Tibial nerve (tissue), 4 donors: ENCODE results near the gene PCED1B. TPM values are rescaled to one million over a fixed set of nuclear protein-coding genes. Genes with fewer than 3 reads are reported as not detected.

ENCODE experiments used
- DNase-seq, 2 donors: peaks; one replicate each; pipeline ENCODE4 v3.0.0-alpha.2; 2019; ENCODE audit warnings: low spot score in 2 of 2
- H3K27ac ChIP-seq, 4 donors: fragments of 200-600 bp; sonication (generic) in 3 of 4; one replicate each; pipeline ENCODE4 v1.5.1; 2017 to 2019; ENCODE audit warnings: mild to moderate bottlenecking in 1 of 4
- H3K27me3 ChIP-seq, 2 donors: fragments of 200-600 bp; sonication (generic) in 1 of 2; one replicate each; pipeline versions ENCODE4 v1.5.1 to v1.6.0; 2017 to 2019
- H3K36me3 ChIP-seq, 3 donors: fragments of 200-600 bp; sonication (generic); one replicate each; pipeline ENCODE4 v1.5.1; 2018 to 2019
- H3K4me1 ChIP-seq, 4 donors: fragments of 200-600 bp; sonication (generic) in 3 of 4; one replicate each; pipeline ENCODE4 v1.5.1; 2017 to 2019
- H3K4me3 ChIP-seq, 4 donors: fragments of 200-600 bp; sonication (generic) in 3 of 4; one replicate each; pipeline ENCODE4 v1.5.1; 2017 to 2019; ENCODE audit warnings: mild to moderate bottlenecking in 1 of 4, moderate library complexity in 1 of 4
- H3K9me3 ChIP-seq, 4 donors: fragments of 200-600 bp; sonication (generic) in 3 of 4; one replicate each; pipeline ENCODE4 v1.5.1; 2017 to 2019
- EP300 ChIP-seq, 2 donors: sonication (generic); formaldehyde crosslinking; IDR thresholded peaks; one replicate each; pipeline ENCODE4 v1.6.1; 2017; ENCODE audit warnings: antibody characterized with exemption in 2 of 2, mild to moderate bottlenecking in 1 of 2
- POLR2A ChIP-seq, 2 donors: fragments of 450-650 bp; IDR thresholded peaks; one replicate each; pipeline ENCODE4 v1.6.1; 2017; ENCODE audit warnings: antibody characterized with exemption in 2 of 2, mild to moderate bottlenecking in 2 of 2, moderate library complexity in 2 of 2
- WGBS, 2 donors: methylation state at CpG; one replicate each; pipeline ENCODE4 v1.1.5; 2018; 5-methylcytosine and 5-hydroxymethylcytosine counted together
- total RNA-seq, 4 donors: library from RNA; depleted of rRNA; stranded (reverse); fragments of >200 nt; gene quantifications; one replicate each; pipeline ENCODE4 v1.1.0, GENCODE V29; 2016
- TF ChIP-seq, protein P1 (sequence below), 5 experiments: fragments of 200-600 bp in 3 of 5; fragments of 450-650 bp in 2 of 5; sonication (generic) in 3 of 5; IDR thresholded peaks; one replicate each; pipeline ENCODE4 v1.5.1; 2016 to 2019; ENCODE audit warnings: antibody characterized with exemption in 5 of 5, mild to moderate bottlenecking in 3 of 5, moderate library complexity in 2 of 5

PCED1B gene
- total RNA-seq, 4 donors from 2014 or later: 0.90 to 2.9 (median 2.2) TPM; not detected in 1

DNA sequence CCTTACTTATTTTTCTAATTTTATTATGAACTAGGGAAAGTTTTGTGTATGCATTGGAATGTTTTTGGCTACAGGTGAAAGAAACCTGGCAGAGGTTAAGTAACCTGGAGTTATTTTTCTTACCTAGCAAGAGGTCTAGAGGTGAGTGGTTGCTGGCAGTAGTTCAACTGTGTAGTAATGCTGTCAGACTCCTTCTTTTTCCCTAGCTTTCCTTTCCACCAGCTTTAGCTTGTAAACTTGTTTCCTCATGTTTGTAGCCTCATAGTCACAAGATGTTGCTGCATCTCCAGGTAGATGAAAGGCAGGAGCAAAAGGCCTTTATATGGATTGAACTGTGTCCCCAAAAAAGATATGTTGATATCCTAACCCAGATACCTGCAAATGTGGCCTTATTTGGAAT is 105.4 kb downstream of the PCED1B start:
- DNase-seq: no peak
- no peaks in the 10 kb centered on the region for H3K9me3 ChIP-seq
- TF ChIP-seq, protein P1, sequence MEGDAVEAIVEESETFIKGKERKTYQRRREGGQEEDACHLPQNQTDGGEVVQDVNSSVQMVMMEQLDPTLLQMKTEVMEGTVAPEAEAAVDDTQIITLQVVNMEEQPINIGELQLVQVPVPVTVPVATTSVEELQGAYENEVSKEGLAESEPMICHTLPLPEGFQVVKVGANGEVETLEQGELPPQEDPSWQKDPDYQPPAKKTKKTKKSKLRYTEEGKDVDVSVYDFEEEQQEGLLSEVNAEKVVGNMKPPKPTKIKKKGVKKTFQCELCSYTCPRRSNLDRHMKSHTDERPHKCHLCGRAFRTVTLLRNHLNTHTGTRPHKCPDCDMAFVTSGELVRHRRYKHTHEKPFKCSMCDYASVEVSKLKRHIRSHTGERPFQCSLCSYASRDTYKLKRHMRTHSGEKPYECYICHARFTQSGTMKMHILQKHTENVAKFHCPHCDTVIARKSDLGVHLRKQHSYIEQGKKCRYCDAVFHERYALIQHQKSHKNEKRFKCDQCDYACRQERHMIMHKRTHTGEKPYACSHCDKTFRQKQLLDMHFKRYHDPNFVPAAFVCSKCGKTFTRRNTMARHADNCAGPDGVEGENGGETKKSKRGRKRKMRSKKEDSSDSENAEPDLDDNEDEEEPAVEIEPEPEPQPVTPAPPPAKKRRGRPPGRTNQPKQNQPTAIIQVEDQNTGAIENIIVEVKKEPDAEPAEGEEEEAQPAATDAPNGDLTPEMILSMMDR (IDR thresholded peaks at IDR 0.05): no peak
- no peak for TF ChIP-seq EP300 (IDR thresholded peaks at IDR 0.05)
- TF ChIP-seq POLR2A (IDR thresholded peaks at IDR 0.05): no peak
- H3K27me3 ChIP-seq: no peaks in the 10 kb centered on the region
- H3K4me3 ChIP-seq: no peak overlapping the region
- no peaks in the 10 kb centered on the region for H3K36me3 ChIP-seq
- no peak overlapping the region for H3K27ac ChIP-seq
- H3K4me1 ChIP-seq: peaks cover 0 to 12% (median 5%) of the 10 kb centered on the region in 4 donors

- Histone ChIP-seq H3K4me3 (no peak overlapping the region), H3K27me3 (no peaks in the 10 kb centered on the region), H3K27ac (no peak overlapping the region), H3K4me1 (peaks cover 0 to 20% (median 7%) of the 10 kb centered on the region in 4 donors), H3K9me3 (no peaks in the 10 kb centered on the region), H3K36me3 (no peaks in the 10 kb centered on the region)
- TF ChIP-seq EP300 (IDR thresholded peaks at IDR 0.05) (no peak), POLR2A (IDR thresholded peaks at IDR 0.05) (no peak)
- TF ChIP-seq, protein P1 (IDR thresholded peaks at IDR 0.05): no peak
- no peak for DNase-seq
- 91 to 93% methylated on average over 2 of the region's 2 CpGs for WGBS, 2 donors
These were observed 106.8 kb downstream of the PCED1B start for GRCh38 chr12:47186246-47186645.

DNA sequence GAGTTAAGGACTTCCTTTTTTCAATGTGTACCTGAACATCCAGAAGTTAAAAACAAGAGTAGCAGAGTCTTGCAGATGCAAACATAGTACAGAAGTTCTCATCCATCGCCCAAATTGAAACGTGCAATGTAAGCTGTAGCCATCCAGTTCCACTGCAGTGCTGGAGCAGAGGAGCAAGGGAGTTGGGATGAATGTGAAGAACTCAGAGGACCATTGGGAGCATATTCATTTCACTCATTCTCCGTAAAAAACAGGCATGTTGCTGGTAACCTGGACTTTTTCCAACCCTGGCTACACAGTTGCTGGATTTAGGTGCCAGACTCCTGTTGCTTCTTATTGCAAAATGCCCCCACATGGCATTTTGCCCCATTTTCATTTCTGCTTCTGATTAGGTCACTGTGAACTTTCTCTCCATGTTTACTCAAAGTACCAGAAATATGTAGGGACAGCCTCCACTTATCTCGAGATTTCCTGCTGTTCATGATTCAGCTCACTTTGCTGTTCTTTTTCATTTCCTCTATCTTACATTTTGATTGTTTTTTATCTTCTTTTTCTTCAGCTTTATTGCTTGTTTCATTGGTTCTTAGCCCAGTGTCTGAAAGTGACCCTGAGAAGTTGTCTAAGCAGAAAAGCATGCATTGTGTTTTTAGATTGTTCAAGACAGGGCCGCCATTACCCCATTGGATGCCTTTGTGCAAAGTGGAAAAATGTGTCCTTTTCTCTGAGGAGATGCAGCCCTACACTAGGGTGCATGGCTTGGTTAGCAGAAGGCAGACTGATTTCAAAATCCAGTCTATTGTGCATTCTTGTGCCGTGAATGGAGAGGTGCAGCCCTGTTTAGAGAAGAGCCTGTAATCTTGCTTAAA is 109.4 kb downstream of the PCED1B start:
- Histone ChIP-seq H3K27ac (no peak overlapping the region), H3K4me3 (no peak overlapping the region), H3K4me1 (peaks cover 0 to 37% (median 8%) of the 10 kb centered on the region in 4 donors), H3K9me3 (no peaks in the 10 kb centered on the region), H3K36me3 (no peaks in the 10 kb centered on the region), H3K27me3 (no peaks in the 10 kb centered on the region)
- WGBS, 2 donors: 51 to 57% methylated on average over 6 of the region's 6 CpGs
- DNase-seq: peak in 1 of 2 donors; percentile 32
- peak in 1 of 2 donors; percentile 35 for TF ChIP-seq EP300 (IDR thresholded peaks at IDR 0.05)
- TF ChIP-seq POLR2A (IDR thresholded peaks at IDR 0.05): no peak

DNA sequence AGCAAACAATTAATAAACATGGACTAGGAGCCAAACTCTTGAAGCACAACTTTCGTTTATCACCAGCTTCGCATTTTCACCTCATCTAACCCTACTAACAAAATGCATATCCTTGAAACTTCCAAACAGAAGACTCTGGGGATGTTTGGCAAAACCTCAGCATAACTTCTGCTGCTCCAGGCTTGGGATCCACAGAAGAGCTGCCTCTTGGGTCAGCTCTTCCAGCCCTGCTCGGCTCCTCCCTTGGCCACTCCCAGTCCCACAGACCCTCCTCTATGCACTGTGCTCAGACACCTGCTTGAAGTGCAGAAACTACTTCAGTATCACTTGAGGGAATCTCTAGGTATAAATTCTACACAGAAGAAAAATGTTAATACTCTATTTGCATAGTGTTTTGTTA is 110.3 kb downstream of the PCED1B start:
- no peak overlapping the region for H3K27ac ChIP-seq
- no peak for DNase-seq
- H3K9me3 ChIP-seq: no peaks in the 10 kb centered on the region
- no peaks in the 10 kb centered on the region for H3K27me3 ChIP-seq
- H3K36me3 ChIP-seq: no peaks in the 10 kb centered on the region
- 66 to 74% methylated on average over 3 of the region's 3 CpGs for WGBS, 2 donors
- H3K4me1 ChIP-seq: peaks cover 0 to 43% (median 8%) of the 10 kb centered on the region in 4 donors
- TF ChIP-seq POLR2A (IDR thresholded peaks at IDR 0.05) (no peak), EP300 (IDR thresholded peaks at IDR 0.05) (no peak)
- TF ChIP-seq, protein P1 (IDR thresholded peaks at IDR 0.05): no peak
- H3K4me3 ChIP-seq: no peak overlapping the region

GRCh38 chr12:47190271-47190750 is 110.9 kb downstream of the PCED1B start:
- DNase-seq: no peak
- peaks cover 0 to 43% (median 8%) of the 10 kb centered on the region in 4 donors for H3K4me1 ChIP-seq
- TF ChIP-seq POLR2A (IDR thresholded peaks at IDR 0.05) (no peak), EP300 (IDR thresholded peaks at IDR 0.05) (no peak)
- TF ChIP-seq, protein P1 (IDR thresholded peaks at IDR 0.05): no peak
- no peaks in the 10 kb centered on the region for H3K27me3 ChIP-seq
- H3K4me3 ChIP-seq: no peak overlapping the region
- H3K36me3 ChIP-seq: no peaks in the 10 kb centered on the region
- WGBS, 2 donors: 57 to 84% methylated on average over 3 of the region's 3 CpGs
- no peak overlapping the region for H3K27ac ChIP-seq
- H3K9me3 ChIP-seq: no peaks in the 10 kb centered on the region
